ENCODE measurements around the gene ZNF462.

The ZNF462 gene

GRCh38 chr9:107049046-107049802 lies 186.3 kb downstream of the ZNF462 start:
- DNase-seq (ENCODE audit: low read depth, low spot score) = no peak
- TF ChIP-seq YY1 (IDR thresholded peaks at IDR 0.05; ENCODE audit: insufficient read depth, insufficient read length) (no peak), SUZ12 (IDR thresholded peaks at IDR 0.05; ENCODE audit: extremely low read depth, insufficient read depth, insufficient read length) (no peak), ZNF274 (IDR thresholded peaks at IDR 0.05; ENCODE audit: low read depth, low read length) (no peak)

GRCh38 chr9:107049803-107050184 lies 186.8 kb downstream of the ZNF462 start:
- Histone ChIP-seq H3K4me3 (ENCODE audit: insufficient read length, low read depth) (no peak overlapping the region), H3K4me1 (ENCODE audit: insufficient read depth, insufficient read length) (peaks cover 4% of the 10 kb centered on the region), H3K9ac (ENCODE audit: insufficient read length, low read depth) (no peak overlapping the region), H3K9me3 (ENCODE audit: insufficient read depth, low read length) (no peaks in the 10 kb centered on the region), H3K36me3 (ENCODE audit: insufficient read depth, insufficient read length, low read length) (no peaks in the 10 kb centered on the region), H3K27me3 (ENCODE audit: insufficient read depth, insufficient read length) (no peaks in the 10 kb centered on the region)
- TF ChIP-seq ZNF274 (IDR thresholded peaks at IDR 0.05; ENCODE audit: low read depth, low read length) (no peak), YY1 (IDR thresholded peaks at IDR 0.05; ENCODE audit: insufficient read depth, insufficient read length) (no peak), SUZ12 (IDR thresholded peaks at IDR 0.05; ENCODE audit: extremely low read depth, insufficient read depth, insufficient read length) (no peak)
- peak; percentile 39 for DNase-seq (ENCODE audit: low read depth, low spot score)

More at GRCh38 chr9:107049046-107049802, 186.3 kb downstream of the ZNF462 start:
- Histone ChIP-seq H3K4me3 (ENCODE audit: insufficient read length, low read depth) (no peak overlapping the region), H3K9ac (ENCODE audit: insufficient read length, low read depth) (no peak overlapping the region), H3K27me3 (ENCODE audit: insufficient read depth, insufficient read length) (no peaks in the 10 kb centered on the region), H3K4me1 (ENCODE audit: insufficient read depth, insufficient read length) (peaks cover 4% of the 10 kb centered on the region), H3K36me3 (ENCODE audit: insufficient read depth, insufficient read length, low read length) (no peaks in the 10 kb centered on the region), H3K9me3 (ENCODE audit: insufficient read depth, low read length) (no peaks in the 10 kb centered on the region)

- no peak for DNase-seq (ENCODE audit: low read depth, low spot score)
- H3K9me3 ChIP-seq (ENCODE audit: insufficient read depth, low read length) = no peaks in the 10 kb centered on the region
- no peak overlapping the region for H3K4me3 ChIP-seq (ENCODE audit: insufficient read length, low read depth)
- H3K4me1 ChIP-seq (ENCODE audit: insufficient read depth, insufficient read length) = peaks cover 4% of the 10 kb centered on the region
- TF ChIP-seq SUZ12 (IDR thresholded peaks at IDR 0.05; ENCODE audit: extremely low read depth, insufficient read depth, insufficient read length) (no peak), ZNF274 (IDR thresholded peaks at IDR 0.05; ENCODE audit: low read depth, low read length) (no peak), YY1 (IDR thresholded peaks at IDR 0.05; ENCODE audit: insufficient read depth, insufficient read length) (no peak)
- H3K27me3 ChIP-seq (ENCODE audit: insufficient read depth, insufficient read length) = no peaks in the 10 kb centered on the region
- H3K36me3 ChIP-seq (ENCODE audit: insufficient read depth, insufficient read length, low read length) = no peaks in the 10 kb centered on the region
- no peak overlapping the region for H3K9ac ChIP-seq (ENCODE audit: insufficient read length, low read depth)
Measured at GRCh38 chr9:107051392-107051791, 188.4 kb downstream of the ZNF462 start.

GRCh38 chr9:107054146-107054545 lies 191.2 kb downstream of the ZNF462 start:
- TF ChIP-seq ZNF274 (IDR thresholded peaks at IDR 0.05; ENCODE audit: low read depth, low read length) = no peak
- no peak for TF ChIP-seq YY1 (IDR thresholded peaks at IDR 0.05; ENCODE audit: insufficient read depth, insufficient read length)
- no peak for TF ChIP-seq SUZ12 (IDR thresholded peaks at IDR 0.05; ENCODE audit: extremely low read depth, insufficient read depth, insufficient read length)
- DNase-seq (ENCODE audit: low read depth, low spot score) = no peak
- H3K9me3 ChIP-seq (ENCODE audit: insufficient read depth, low read length) = no peaks in the 10 kb centered on the region
- H3K27me3 ChIP-seq (ENCODE audit: insufficient read depth, insufficient read length) = no peaks in the 10 kb centered on the region
- H3K9ac ChIP-seq (ENCODE audit: insufficient read length, low read depth) = no peak overlapping the region
- H3K4me1 ChIP-seq (ENCODE audit: insufficient read depth, insufficient read length) = peaks cover 2% of the 10 kb centered on the region
- H3K36me3 ChIP-seq (ENCODE audit: insufficient read depth, insufficient read length, low read length) = no peaks in the 10 kb centered on the region
- no peak overlapping the region for H3K4me3 ChIP-seq (ENCODE audit: insufficient read length, low read depth)

- TF ChIP-seq YY1 (IDR thresholded peaks at IDR 0.05; ENCODE audit: insufficient read depth, insufficient read length) (no peak), ZNF274 (IDR thresholded peaks at IDR 0.05; ENCODE audit: low read depth, low read length) (no peak), SUZ12 (IDR thresholded peaks at IDR 0.05; ENCODE audit: extremely low read depth, insufficient read depth, insufficient read length) (no peak)
- no peak overlapping the region for H3K9ac ChIP-seq (ENCODE audit: insufficient read length, low read depth)
- no peaks in the 10 kb centered on the region for H3K27me3 ChIP-seq (ENCODE audit: insufficient read depth, insufficient read length)
- no peaks in the 10 kb centered on the region for H3K9me3 ChIP-seq (ENCODE audit: insufficient read depth, low read length)
- DNase-seq (ENCODE audit: low read depth, low spot score) = no peak
- H3K4me3 ChIP-seq (ENCODE audit: insufficient read length, low read depth) = no peak overlapping the region
- H3K4me1 ChIP-seq (ENCODE audit: insufficient read depth, insufficient read length) = no peaks in the 10 kb centered on the region
- no peaks in the 10 kb centered on the region for H3K36me3 ChIP-seq (ENCODE audit: insufficient read depth, insufficient read length, low read length)
Measured at GRCh38 chr9:107059220-107059619, 196.3 kb downstream of the ZNF462 start.

GRCh38 chr9:107060062-107060461 lies 197.1 kb downstream of the ZNF462 start:
- H3K9me3 ChIP-seq (ENCODE audit: insufficient read depth, low read length) = no peaks in the 10 kb centered on the region
- H3K9ac ChIP-seq (ENCODE audit: insufficient read length, low read depth) = no peak overlapping the region
- H3K36me3 ChIP-seq (ENCODE audit: insufficient read depth, insufficient read length, low read length) = no peaks in the 10 kb centered on the region
- no peaks in the 10 kb centered on the region for H3K4me1 ChIP-seq (ENCODE audit: insufficient read depth, insufficient read length)
- no peak for DNase-seq (ENCODE audit: low read depth, low spot score)
- TF ChIP-seq YY1 (IDR thresholded peaks at IDR 0.05; ENCODE audit: insufficient read depth, insufficient read length) (no peak), SUZ12 (IDR thresholded peaks at IDR 0.05; ENCODE audit: extremely low read depth, insufficient read depth, insufficient read length) (no peak)
- no peak overlapping the region for H3K4me3 ChIP-seq (ENCODE audit: insufficient read length, low read depth)
- H3K27me3 ChIP-seq (ENCODE audit: insufficient read depth, insufficient read length) = no peaks in the 10 kb centered on the region
